HG02678 (cell line): ENCODE measurements around the gene ATP5MC2.

Experiments used
- ATAC-seq: cut with Tn5 transposase; IDR thresholded peaks from one replicate; pipeline ENCODE4 v1.9.1; 2021; ENCODE audit warnings: mild to moderate bottlenecking, moderate library complexity; ENCODE audit not compliant: unreplicated experiment

Gene ATP5MC2

DNA sequence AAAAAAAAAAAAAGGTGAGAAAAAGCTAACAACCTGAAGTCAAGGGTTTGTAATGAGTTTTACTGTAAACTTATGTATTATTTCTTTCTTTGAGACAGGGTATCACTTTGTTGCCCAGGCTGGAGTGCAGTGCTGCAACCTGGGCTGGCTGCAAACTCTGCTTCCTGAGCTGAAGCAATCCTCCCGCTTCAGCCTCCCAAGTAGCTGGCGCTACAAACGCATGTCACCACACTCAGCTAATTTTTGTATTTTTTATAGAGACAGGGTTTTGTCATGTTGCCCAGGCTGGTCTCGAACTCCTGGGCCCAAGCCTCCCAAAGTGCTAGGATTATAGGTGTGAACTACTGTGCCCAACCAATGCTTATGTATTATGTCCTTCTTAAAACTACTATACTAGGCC, 58.9 kb downstream of the ATP5MC2 start:
- ATAC-seq = no peak
